Vagina (tissue), 2 donors: Measurements from ENCODE around the gene TPST2.

Experiments
- CTCF ChIP-seq, 3 experiments: fragments of 450-650 bp in 2 of 3; fragments of 200-600 bp in 1 of 3; sonication (generic) in 1 of 3; IDR thresholded peaks; one replicate each; pipeline ENCODE4 v1.5.1; 2017 to 2019; ENCODE audit warnings: antibody characterized with exemption in 3 of 3, mild to moderate bottlenecking in 2 of 3, moderate library complexity in 2 of 3
- POLR2A ChIP-seq, 2 donors: fragments of 450-650 bp; IDR thresholded peaks; one replicate each; pipeline ENCODE4 v1.6.1; 2017; ENCODE audit warnings: antibody characterized with exemption in 2 of 2, mild to moderate bottlenecking in 2 of 2, moderate library complexity in 2 of 2
- POLR2AphosphoS5 ChIP-seq, 2 donors: sonication (generic); formaldehyde crosslinking; IDR thresholded peaks; one replicate each; pipeline ENCODE4 v1.9.0; 2017; ENCODE audit warnings: antibody characterized with exemption in 2 of 2, mild to moderate bottlenecking in 2 of 2, low read depth in 1 of 2; ENCODE audit not compliant: insufficient read depth in 1 of 2

DNA sequence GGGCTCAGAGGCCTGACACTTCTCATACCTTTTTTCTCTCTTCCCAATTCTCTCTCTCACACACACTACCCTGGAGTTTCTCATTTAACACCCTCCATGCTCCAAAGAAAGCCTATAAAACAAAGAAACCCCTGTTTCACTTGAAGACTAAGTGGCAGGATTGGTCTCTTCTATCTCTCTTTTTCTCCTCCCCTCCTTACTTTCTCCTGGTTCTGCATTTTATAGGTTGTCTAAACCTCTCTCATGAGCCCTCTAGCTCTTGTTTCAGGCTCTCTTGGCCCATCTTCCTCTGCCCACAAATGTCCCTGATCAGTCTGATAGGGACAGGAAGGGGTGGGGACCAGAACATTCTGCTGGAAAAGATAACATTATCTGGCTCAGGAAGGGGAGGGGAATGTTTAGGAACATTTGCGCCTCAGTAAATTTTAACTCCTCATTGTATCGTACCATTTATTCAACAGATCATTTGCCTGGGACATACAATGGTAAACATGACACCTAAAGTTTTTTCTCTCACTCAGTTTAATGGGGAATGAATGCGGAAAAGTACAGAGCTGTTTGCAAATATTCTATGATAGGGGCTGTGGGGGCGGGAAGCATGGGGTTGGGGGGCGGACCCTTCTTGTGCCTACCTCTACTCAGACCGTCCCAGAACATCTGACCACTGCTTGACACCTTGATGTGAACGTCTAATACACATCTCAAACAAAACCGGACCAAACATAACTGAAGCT, 42.7 kb upstream of the TPST2 start:
- no peak for TF ChIP-seq CTCF (IDR thresholded peaks at IDR 0.05)
- TF ChIP-seq POLR2A (IDR thresholded peaks at IDR 0.05), result no peak
- TF ChIP-seq POLR2AphosphoS5 (IDR thresholded peaks at IDR 0.05; ENCODE audit: insufficient read depth in 1 of 2, low read depth in 1 of 2), result peak in 1 of 2 donors; percentile 68
